HepG2 (cell line): Measurements from ENCODE around the gene AGK. TPM values are rescaled to one million over a fixed set of nuclear protein-coding genes. Genes with fewer than 3 reads are reported as not detected.

Source experiments
- BCL6 ChIP-seq: IDR thresholded peaks from 2 replicates; pipeline ENCODE4 v1.6.1; 2016; ENCODE audit warnings: missing genetic modification reagents, missing compliant biosample characterization
- EP300 ChIP-seq, 3 experiments: sonication (generic) in 1 of 3; formaldehyde crosslinking in 1 of 3; IDR thresholded peaks; 2 replicates each; pipeline versions ENCODE4 v1.5.1 to v1.6.1; 2011 to 2020; ENCODE audit warnings: low read depth in 2 of 3, low read length in 2 of 3, borderline replicate concordance in 1 of 3, improper control_type of control experiment in 1 of 3, mild to moderate bottlenecking in 1 of 3, missing genetic modification reagents in 1 of 3, moderate library complexity in 1 of 3
- FOXK1 ChIP-seq: sonication (generic); formaldehyde crosslinking; IDR thresholded peaks from 2 replicates; pipeline ENCODE4 v1.4.0; 2020; ENCODE audit warnings: low read depth, missing genetic modification reagents, borderline replicate concordance
- HMG20B ChIP-seq: conservative IDR thresholded peaks from 2 replicates; pipeline ENCODE4 v1.6.1; 2016; ENCODE audit warnings: missing genetic modification reagents, missing compliant biosample characterization
- HOXA3 ChIP-seq: sonication (generic); formaldehyde crosslinking; IDR thresholded peaks from 2 replicates; pipeline ENCODE4 v1.5.0; 2020; ENCODE audit warnings: missing genetic modification reagents
- KLF6 ChIP-seq: IDR thresholded peaks from 2 replicates; pipeline ENCODE4 v1.8.0; 2016; ENCODE audit warnings: missing biosample characterization, missing genetic modification reagents
- NR2F2 ChIP-seq: IDR thresholded peaks from 2 replicates; pipeline ENCODE4 v1.6.1; 2012; ENCODE audit warnings: low read depth, inconsistent platforms, borderline replicate concordance
- RNF2 ChIP-seq: fragments of 450-650 bp; conservative IDR thresholded peaks from 2 replicates; pipeline ENCODE4 v1.6.1; 2016; ENCODE audit warnings: low read depth
- ZFX ChIP-seq: sonication (generic); formaldehyde crosslinking; IDR thresholded peaks from 2 replicates; pipeline ENCODE4 v1.4.0; 2020; ENCODE audit warnings: mild to moderate bottlenecking, low read depth, missing genetic modification reagents, moderate library complexity
- ZMYM3 ChIP-seq: sonication (generic); formaldehyde crosslinking; IDR thresholded peaks from 2 replicates; pipeline ENCODE4 v1.5.1; 2020; ENCODE audit warnings: mild to moderate bottlenecking, missing genetic modification reagents
- ZNF331 ChIP-seq: sonication (generic); formaldehyde crosslinking; IDR thresholded peaks from 2 replicates; pipeline ENCODE4 v1.4.0; 2020; ENCODE audit warnings: missing genetic modification reagents
- ZNF501 ChIP-seq: sonication (generic); formaldehyde crosslinking; IDR thresholded peaks from 2 replicates; pipeline ENCODE4 v1.5.1; 2020; ENCODE audit warnings: mild to moderate bottlenecking, moderate library complexity, missing genetic modification reagents
- ZNF549 ChIP-seq: sonication (generic); formaldehyde crosslinking; IDR thresholded peaks from 2 replicates; pipeline ENCODE4 v1.5.0; 2020; ENCODE audit warnings: missing genetic modification reagents
- ZNF652 ChIP-seq: IDR thresholded peaks from 2 replicates; pipeline ENCODE4 v1.6.1; 2016; ENCODE audit warnings: low read depth, borderline replicate concordance
- ZNF670 ChIP-seq: sonication (generic); formaldehyde crosslinking; IDR thresholded peaks from 2 replicates; pipeline ENCODE4 v1.8.0; 2022; ENCODE audit warnings: mild to moderate bottlenecking, missing genetic modification reagents, borderline replicate concordance
- ZNF776 ChIP-seq: sonication (generic); formaldehyde crosslinking; IDR thresholded peaks from 2 replicates; pipeline ENCODE4 v1.4.0; 2020; ENCODE audit warnings: mild to moderate bottlenecking, missing genetic modification reagents
- ZNF780A ChIP-seq: sonication (generic); formaldehyde crosslinking; IDR thresholded peaks from 2 replicates; pipeline ENCODE4 v1.8.0; 2022; ENCODE audit warnings: mild to moderate bottlenecking, missing genetic modification reagents, moderate library complexity
- polyA plus RNA-seq, 8 experiments: library from polyadenylated mRNA; depleted of rRNA in 3 of 8; stranded (reverse) in 7 of 8; unstranded in 1 of 8; fragments of >200 nt; fragmentation: Illumina TruSeq in 4 of 8; extraction: Trizol in 4 of 8; gene quantifications; 2 replicates each; pipeline versions ENCODE4 v1.2.1 to v1.2.3, GENCODE V29; 2011 to 2016; ENCODE audit warnings: low read depth in 4 of 8, missing spikeins in 1 of 8, mixed read lengths in 1 of 8; ENCODE audit not compliant: insufficient read depth in 1 of 8
- total RNA-seq, 5 experiments: library from RNA; depleted of rRNA; stranded (reverse); fragments of >200 nt; fragmentation: Illumina TruSeq; extraction: Trizol; gene quantifications; 2 replicates each; pipeline ENCODE4 v1.2.3, GENCODE V29; 2016; ENCODE audit warnings: low read depth in 1 of 5
- TF ChIP-seq, protein P1 (sequence below): sonication (generic); formaldehyde crosslinking; IDR thresholded peaks from 2 replicates; pipeline ENCODE4 v1.4.0; 2020; ENCODE audit warnings: missing genetic modification reagents
- TF ChIP-seq, protein P2 (sequence below): sonication (generic); formaldehyde crosslinking; IDR thresholded peaks from 2 replicates; pipeline ENCODE4 v1.4.0; 2020; ENCODE audit warnings: missing genetic modification reagents
- TF ChIP-seq, protein P3 (sequence below): IDR thresholded peaks from 2 replicates; pipeline ENCODE4 v1.6.1; 2012; ENCODE audit warnings: inconsistent platforms
- TF ChIP-seq, protein P4 (sequence below): sonication (generic); formaldehyde crosslinking; IDR thresholded peaks from 2 replicates; pipeline ENCODE4 v1.5.0; 2020; ENCODE audit warnings: mild to moderate bottlenecking, missing genetic modification reagents, borderline replicate concordance
- TF ChIP-seq, protein P5 (sequence below): sonication (generic); IDR thresholded peaks from 2 replicates; pipeline ENCODE4 v1.6.1; 2016; ENCODE audit warnings: low read depth, borderline replicate concordance

Gene AGK
- total and polyA plus RNA-seq, 2 of the 13 experiments (the other 11 are each of a cell fraction or from before 2014, with no cell fraction given), result 23.7 to 30.1 TPM

DNA sequence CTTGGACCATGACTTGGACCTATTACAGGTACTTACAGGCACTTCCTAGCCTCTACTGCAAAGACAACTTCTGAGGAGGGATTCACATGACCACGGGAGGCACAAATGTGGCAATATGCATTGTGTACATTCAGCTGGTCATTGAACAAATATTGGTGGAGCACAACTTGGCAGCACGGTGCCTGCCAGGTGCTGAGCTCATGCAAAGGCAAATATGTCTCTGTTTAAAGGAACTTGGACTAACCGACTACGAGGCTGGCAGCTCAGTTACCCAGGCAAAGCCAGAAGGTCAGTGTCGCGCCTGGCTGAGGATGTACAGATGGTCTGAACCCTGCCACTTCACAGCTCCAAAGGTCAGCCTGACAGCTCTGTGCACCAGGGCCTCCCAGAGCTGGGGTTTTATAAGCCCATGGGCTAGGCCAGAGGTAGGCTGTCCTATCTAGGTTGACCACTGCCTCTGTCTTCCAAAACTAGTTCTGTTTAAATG, 144.6 kb downstream of the AGK start (continued):
- TF ChIP-seq, protein P1, sequence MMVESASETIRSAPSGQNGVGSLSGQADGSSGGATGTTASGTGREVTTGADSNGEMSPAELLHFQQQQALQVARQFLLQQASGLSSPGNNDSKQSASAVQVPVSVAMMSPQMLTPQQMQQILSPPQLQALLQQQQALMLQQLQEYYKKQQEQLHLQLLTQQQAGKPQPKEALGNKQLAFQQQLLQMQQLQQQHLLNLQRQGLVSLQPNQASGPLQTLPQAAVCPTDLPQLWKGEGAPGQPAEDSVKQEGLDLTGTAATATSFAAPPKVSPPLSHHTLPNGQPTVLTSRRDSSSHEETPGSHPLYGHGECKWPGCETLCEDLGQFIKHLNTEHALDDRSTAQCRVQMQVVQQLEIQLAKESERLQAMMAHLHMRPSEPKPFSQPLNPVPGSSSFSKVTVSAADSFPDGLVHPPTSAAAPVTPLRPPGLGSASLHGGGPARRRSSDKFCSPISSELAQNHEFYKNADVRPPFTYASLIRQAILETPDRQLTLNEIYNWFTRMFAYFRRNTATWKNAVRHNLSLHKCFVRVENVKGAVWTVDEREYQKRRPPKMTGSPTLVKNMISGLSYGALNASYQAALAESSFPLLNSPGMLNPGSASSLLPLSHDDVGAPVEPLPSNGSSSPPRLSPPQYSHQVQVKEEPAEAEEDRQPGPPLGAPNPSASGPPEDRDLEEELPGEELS (CRISPR knock-in tag), result peak; percentile 64; the same call in 1 of the 2 replicates
- TF ChIP-seq, protein P2, sequence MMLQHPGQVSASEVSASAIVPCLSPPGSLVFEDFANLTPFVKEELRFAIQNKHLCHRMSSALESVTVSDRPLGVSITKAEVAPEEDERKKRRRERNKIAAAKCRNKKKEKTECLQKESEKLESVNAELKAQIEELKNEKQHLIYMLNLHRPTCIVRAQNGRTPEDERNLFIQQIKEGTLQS (CRISPR knock-in tag), result peak; percentile 83
- TF ChIP-seq HOXA3 (CRISPR knock-in tag) (peak; percentile 49; the same call in 1 of the 2 replicates), ZNF331 (0 out of 2 replicates have a peak, but pooled peaks have one; percentile 38), ZFX (peak; percentile 68; the same call in 1 of the 2 replicates), ZNF652 (0 out of 2 replicates have a peak, but pooled peaks have one; percentile 12), ZMYM3 (CRISPR knock-in tag) (peak; percentile 83), ZNF549 (no peak), EP300 (IDR thresholded peaks at IDR 0.05; ENCODE audit: low read depth in 2 of 2, low read length in 2 of 2) (peak in 1 of 2 experiments; percentile 73; a peak in 1 of 4 replicates), EP300 (CRISPR knock-in tag; IDR thresholded peaks at IDR 0.05; ENCODE audit: borderline replicate concordance) (peak; percentile 68; the same call in 1 of the 2 replicates), KLF6 (peak; percentile 37; the same call in 1 of the 2 replicates), NR2F2 (0 out of 2 replicates have a peak, but pooled peaks have one; percentile 45), ZNF670 (peak; percentile 67; the same call in 1 of the 2 replicates), HMG20B (CRISPR knock-in tag) (0 out of 2 replicates have a peak, but pooled peaks have one; percentile 43), FOXK1 (CRISPR knock-in tag) (peak; percentile 70; the same call in 1 of the 2 replicates), BCL6 (CRISPR knock-in tag) (peak; percentile 73), ZNF776 (CRISPR knock-in tag) (0 out of 2 replicates have a peak, but pooled peaks have one; percentile 50), ZNF780A (no peak), ZNF501 (CRISPR knock-in tag) (0 out of 2 replicates have a peak, but pooled peaks have one; percentile 23), RNF2 (no peak)
- TF ChIP-seq, protein P3, sequence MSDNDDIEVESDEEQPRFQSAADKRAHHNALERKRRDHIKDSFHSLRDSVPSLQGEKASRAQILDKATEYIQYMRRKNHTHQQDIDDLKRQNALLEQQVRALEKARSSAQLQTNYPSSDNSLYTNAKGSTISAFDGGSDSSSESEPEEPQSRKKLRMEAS, result 0 out of 2 replicates have a peak, but pooled peaks have one; percentile 33
- TF ChIP-seq, protein P4, sequence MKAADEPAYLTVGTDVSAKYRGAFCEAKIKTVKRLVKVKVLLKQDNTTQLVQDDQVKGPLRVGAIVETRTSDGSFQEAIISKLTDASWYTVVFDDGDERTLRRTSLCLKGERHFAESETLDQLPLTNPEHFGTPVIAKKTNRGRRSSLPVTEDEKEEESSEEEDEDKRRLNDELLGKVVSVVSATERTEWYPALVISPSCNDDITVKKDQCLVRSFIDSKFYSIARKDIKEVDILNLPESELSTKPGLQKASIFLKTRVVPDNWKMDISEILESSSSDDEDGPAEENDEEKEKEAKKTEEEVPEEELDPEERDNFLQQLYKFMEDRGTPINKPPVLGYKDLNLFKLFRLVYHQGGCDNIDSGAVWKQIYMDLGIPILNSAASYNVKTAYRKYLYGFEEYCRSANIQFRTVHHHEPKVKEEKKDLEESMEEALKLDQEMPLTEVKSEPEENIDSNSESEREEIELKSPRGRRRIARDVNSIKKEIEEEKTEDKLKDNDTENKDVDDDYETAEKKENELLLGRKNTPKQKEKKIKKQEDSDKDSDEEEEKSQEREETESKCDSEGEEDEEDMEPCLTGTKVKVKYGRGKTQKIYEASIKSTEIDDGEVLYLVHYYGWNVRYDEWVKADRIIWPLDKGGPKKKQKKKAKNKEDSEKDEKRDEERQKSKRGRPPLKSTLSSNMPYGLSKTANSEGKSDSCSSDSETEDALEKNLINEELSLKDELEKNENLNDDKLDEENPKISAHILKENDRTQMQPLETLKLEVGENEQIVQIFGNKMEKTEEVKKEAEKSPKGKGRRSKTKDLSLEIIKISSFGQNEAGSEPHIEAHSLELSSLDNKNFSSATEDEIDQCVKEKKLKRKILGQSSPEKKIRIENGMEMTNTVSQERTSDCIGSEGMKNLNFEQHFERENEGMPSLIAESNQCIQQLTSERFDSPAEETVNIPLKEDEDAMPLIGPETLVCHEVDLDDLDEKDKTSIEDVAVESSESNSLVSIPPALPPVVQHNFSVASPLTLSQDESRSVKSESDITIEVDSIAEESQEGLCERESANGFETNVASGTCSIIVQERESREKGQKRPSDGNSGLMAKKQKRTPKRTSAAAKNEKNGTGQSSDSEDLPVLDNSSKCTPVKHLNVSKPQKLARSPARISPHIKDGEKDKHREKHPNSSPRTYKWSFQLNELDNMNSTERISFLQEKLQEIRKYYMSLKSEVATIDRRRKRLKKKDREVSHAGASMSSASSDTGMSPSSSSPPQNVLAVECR, result peak; percentile 60; the same call in 1 of the 2 replicates
- TF ChIP-seq, protein P5, sequence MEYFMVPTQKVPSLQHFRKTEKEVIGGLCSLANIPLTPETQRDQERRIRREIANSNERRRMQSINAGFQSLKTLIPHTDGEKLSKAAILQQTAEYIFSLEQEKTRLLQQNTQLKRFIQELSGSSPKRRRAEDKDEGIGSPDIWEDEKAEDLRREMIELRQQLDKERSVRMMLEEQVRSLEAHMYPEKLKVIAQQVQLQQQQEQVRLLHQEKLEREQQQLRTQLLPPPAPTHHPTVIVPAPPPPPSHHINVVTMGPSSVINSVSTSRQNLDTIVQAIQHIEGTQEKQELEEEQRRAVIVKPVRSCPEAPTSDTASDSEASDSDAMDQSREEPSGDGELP, result peak; percentile 97
